WTC11 (cell line): Measurements from ENCODE around the gene FBXL2.

Experiments used
- IRF2 ChIP-seq: sonication (generic); formaldehyde crosslinking; IDR thresholded peaks from 2 replicates; pipeline ENCODE4 v1.8.0; 2022; ENCODE audit warnings: low read depth, missing genetic modification reagents, borderline replicate concordance
- SMAD3 ChIP-seq: sonication (generic); formaldehyde crosslinking; IDR thresholded peaks from 2 replicates; pipeline ENCODE4 v1.8.0; 2022; ENCODE audit warnings: missing genetic modification reagents, mild to moderate bottlenecking, borderline replicate concordance
- TF ChIP-seq, protein P1 (sequence below): fragments of 200-600 bp; IDR thresholded peaks from 2 replicates; pipeline ENCODE4 v1.8.0; 2022; ENCODE audit warnings: antibody characterized with exemption
- TF ChIP-seq, protein P2 (sequence below): sonication (generic); formaldehyde crosslinking; IDR thresholded peaks from 2 replicates; pipeline ENCODE4 v1.8.1; 2023; ENCODE audit warnings: mild to moderate bottlenecking, missing genetic modification reagents
- TF ChIP-seq, protein P3 (sequence below): sonication (generic); formaldehyde crosslinking; IDR thresholded peaks from 2 replicates; pipeline ENCODE4 v1.8.1; 2023; ENCODE audit warnings: mild to moderate bottlenecking, missing genetic modification reagents, moderate library complexity
- TF ChIP-seq, protein P4 (sequence below): sonication (generic); formaldehyde crosslinking; IDR thresholded peaks from 2 replicates; pipeline ENCODE4 v1.8.1; 2022; ENCODE audit warnings: missing genetic modification reagents, borderline replicate concordance

DNA sequence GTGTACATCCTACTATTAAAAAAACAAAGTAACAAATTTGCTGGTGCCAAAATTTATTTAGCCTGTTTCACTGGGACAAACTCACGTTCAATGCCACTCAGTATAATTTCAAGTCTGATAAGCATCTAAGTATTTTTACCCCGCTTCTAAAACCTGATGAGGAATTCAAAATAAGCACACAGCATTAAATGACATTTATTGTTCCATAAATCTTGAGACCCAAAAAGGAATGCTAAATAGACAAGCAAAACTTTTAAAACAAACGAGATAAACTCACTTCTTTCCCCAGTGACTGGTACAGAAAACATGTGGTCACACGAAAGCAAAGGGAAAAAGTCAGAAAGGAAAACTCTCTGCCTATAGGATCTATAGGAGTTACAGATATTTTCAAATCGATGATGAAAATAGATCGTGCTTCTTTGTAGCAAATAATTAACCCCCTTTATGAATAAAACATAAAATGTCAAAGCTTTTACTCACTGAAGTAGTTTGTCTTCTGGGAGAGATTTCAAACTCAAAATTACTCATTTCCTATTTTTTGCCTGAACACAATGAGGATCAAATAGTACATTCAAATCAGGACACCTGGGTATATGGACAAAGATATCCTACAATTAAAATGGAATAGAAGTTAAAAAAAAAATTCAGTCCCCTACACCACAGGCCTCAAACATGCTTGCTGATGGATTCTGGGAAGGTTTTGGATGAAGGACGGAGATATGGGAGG lies 111.3 kb downstream of the FBXL2 start:
- TF ChIP-seq, protein P1, sequence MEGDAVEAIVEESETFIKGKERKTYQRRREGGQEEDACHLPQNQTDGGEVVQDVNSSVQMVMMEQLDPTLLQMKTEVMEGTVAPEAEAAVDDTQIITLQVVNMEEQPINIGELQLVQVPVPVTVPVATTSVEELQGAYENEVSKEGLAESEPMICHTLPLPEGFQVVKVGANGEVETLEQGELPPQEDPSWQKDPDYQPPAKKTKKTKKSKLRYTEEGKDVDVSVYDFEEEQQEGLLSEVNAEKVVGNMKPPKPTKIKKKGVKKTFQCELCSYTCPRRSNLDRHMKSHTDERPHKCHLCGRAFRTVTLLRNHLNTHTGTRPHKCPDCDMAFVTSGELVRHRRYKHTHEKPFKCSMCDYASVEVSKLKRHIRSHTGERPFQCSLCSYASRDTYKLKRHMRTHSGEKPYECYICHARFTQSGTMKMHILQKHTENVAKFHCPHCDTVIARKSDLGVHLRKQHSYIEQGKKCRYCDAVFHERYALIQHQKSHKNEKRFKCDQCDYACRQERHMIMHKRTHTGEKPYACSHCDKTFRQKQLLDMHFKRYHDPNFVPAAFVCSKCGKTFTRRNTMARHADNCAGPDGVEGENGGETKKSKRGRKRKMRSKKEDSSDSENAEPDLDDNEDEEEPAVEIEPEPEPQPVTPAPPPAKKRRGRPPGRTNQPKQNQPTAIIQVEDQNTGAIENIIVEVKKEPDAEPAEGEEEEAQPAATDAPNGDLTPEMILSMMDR = no peak
- TF ChIP-seq IRF2 (CRISPR knock-in tag) = no peak
- TF ChIP-seq, protein P2, sequence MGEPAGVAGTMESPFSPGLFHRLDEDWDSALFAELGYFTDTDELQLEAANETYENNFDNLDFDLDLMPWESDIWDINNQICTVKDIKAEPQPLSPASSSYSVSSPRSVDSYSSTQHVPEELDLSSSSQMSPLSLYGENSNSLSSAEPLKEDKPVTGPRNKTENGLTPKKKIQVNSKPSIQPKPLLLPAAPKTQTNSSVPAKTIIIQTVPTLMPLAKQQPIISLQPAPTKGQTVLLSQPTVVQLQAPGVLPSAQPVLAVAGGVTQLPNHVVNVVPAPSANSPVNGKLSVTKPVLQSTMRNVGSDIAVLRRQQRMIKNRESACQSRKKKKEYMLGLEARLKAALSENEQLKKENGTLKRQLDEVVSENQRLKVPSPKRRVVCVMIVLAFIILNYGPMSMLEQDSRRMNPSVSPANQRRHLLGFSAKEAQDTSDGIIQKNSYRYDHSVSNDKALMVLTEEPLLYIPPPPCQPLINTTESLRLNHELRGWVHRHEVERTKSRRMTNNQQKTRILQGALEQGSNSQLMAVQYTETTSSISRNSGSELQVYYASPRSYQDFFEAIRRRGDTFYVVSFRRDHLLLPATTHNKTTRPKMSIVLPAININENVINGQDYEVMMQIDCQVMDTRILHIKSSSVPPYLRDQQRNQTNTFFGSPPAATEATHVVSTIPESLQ (CRISPR knock-in tag) = no peak
- TF ChIP-seq, protein P3, sequence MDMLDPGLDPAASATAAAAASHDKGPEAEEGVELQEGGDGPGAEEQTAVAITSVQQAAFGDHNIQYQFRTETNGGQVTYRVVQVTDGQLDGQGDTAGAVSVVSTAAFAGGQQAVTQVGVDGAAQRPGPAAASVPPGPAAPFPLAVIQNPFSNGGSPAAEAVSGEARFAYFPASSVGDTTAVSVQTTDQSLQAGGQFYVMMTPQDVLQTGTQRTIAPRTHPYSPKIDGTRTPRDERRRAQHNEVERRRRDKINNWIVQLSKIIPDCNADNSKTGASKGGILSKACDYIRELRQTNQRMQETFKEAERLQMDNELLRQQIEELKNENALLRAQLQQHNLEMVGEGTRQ = no peak
- TF ChIP-seq, protein P4, sequence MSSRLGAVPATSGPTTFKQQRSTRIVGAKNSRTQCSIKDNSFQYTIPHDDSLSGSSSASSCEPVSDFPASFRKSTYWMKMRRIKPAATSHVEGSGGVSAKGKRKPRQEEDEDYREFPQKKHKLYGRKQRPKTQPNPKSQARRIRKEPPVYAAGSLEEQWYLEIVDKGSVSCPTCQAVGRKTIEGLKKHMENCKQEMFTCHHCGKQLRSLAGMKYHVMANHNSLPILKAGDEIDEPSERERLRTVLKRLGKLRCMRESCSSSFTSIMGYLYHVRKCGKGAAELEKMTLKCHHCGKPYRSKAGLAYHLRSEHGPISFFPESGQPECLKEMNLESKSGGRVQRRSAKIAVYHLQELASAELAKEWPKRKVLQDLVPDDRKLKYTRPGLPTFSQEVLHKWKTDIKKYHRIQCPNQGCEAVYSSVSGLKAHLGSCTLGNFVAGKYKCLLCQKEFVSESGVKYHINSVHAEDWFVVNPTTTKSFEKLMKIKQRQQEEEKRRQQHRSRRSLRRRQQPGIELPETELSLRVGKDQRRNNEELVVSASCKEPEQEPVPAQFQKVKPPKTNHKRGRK = no peak
- TF ChIP-seq SMAD3 = no peak
